ENCODE measurements around the gene PTPRM. TPM values are rescaled to one million over a fixed set of nuclear protein-coding genes. Genes with fewer than 3 reads are reported as not detected.

Gene PTPRM
- total and polyA plus RNA-seq, 2 of the 4 experiments (the other 2 are of a cell fraction), result 28.3 to 51.2 TPM

DNA sequence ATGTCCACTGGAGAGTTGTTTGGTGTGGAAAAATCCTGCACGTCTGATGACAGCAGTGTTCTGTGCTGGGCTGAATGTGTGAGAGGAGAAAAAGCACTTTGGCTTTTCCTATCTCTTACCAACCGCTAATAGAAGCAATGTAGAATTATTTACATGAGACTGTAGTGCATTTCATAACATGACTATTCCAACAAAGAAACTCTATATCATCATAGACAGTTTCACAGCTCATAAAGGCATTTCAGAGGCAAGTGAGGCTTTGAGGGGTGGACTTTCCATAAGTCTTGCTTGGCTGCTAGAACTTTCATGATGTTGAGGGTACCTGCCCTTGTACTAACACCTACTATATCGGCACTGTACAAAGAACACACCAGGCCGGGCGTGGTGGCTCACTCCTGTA, 697.0 kb downstream of the PTPRM start:
- H3K9ac ChIP-seq (ENCODE audit: low read depth, low read length), result no peak overlapping the region
- ATAC-seq (ENCODE audit: low read depth) (no peak), DNase-seq (no peak)
- no peaks in the 10 kb centered on the region for H3K27me3 ChIP-seq (ENCODE audit: control insufficient read depth, insufficient read depth, low read length)
- no peak overlapping the region for H3K23ac ChIP-seq (ENCODE audit: low read depth, low read length)
- H3K4me2 ChIP-seq (ENCODE audit: low read depth, low read length), result no peak overlapping the region
- H3K14ac ChIP-seq (replicated peaks; ENCODE audit: low read depth, low read length), result no peak overlapping the region
- intact Hi-C loops (cut with micrococcal nuclease), result no loop called here
- no peak overlapping the region for H4K91ac ChIP-seq (ENCODE audit: insufficient read depth, low read depth, low read length)
- no peak overlapping the region for H2BK5ac ChIP-seq (ENCODE audit: low read depth, low read length, poor library complexity, severe bottlenecking)
- no peak overlapping the region for H3K4me3 ChIP-seq (ENCODE audit: insufficient read depth, low read depth, low read length)
- H3K36me3 ChIP-seq (ENCODE audit: control insufficient read depth, insufficient read depth, low read length), result peaks cover 1% of the 10 kb centered on the region; the same call in 1 of the 2 replicates
- no peak overlapping the region for H2BK120ac ChIP-seq (ENCODE audit: low read depth, low read length)
- H2BK15ac ChIP-seq (ENCODE audit: low read depth, low read length), result no peak overlapping the region
- H3K56ac ChIP-seq (ENCODE audit: extremely low read depth, insufficient read depth, low read length), result no peak overlapping the region
- H3K9me1 ChIP-seq (ENCODE audit: insufficient read depth, low read length), result no peaks in the 10 kb centered on the region; the same call in 1 of the 2 replicates
- CTCF ChIA-PET, result no interaction called here
- BruUV-seq (replicated peaks), result no TSS peak
- no peak overlapping the region for H2AK5ac ChIP-seq (ENCODE audit: low read depth, low read length)
- H2AFZ ChIP-seq (replicated peaks; ENCODE audit: low read length, poor library complexity), result no peak overlapping the region
- H3K18ac ChIP-seq (ENCODE audit: low read depth, low read length), result no peak overlapping the region
- 60% methylated on average over 1 of the region's 5 CpGs; no CpG with 5 or more reads in 1 of the 2 experiments for WGBS, 2 experiments (ENCODE audit: extremely low coverage in 2 of 2, insufficient read length in 1 of 2)
- POLR2A ChIA-PET (ENCODE audit: unreplicated experiment), result no interaction called here
- no peak overlapping the region for H3K27ac ChIP-seq (ENCODE audit: insufficient read depth, low read length)
- no peak overlapping the region for H4K5ac ChIP-seq (ENCODE audit: low read depth, low read length)
- TF ChIP-seq MXI1 (IDR thresholded peaks at IDR 0.05; ENCODE audit: borderline replicate concordance, low read depth, low read length) (no peak), SMC3 (IDR thresholded peaks at IDR 0.05; ENCODE audit: low read depth, low read length) (no peak), RAD21 (IDR thresholded peaks at IDR 0.05; ENCODE audit: low read length) (no peak), RCOR1 (IDR thresholded peaks at IDR 0.05; ENCODE audit: insufficient replicate concordance, low read length) (no peak), MAFK (IDR thresholded peaks at IDR 0.05; ENCODE audit: low read depth, low read length) (no peak), MAZ (IDR thresholded peaks at IDR 0.05; ENCODE audit: borderline replicate concordance, low read depth, low read length) (no peak), POLR2A (IDR thresholded peaks at IDR 0.05; ENCODE audit: low read depth, low read length) (no peak), RFX5 (IDR thresholded peaks at IDR 0.05; ENCODE audit: low read depth, low read length) (no peak), NFE2L2 (IDR thresholded peaks at IDR 0.05; ENCODE audit: low read depth, low read length) (no peak), CEBPB (IDR thresholded peaks at IDR 0.05; ENCODE audit: low read depth, low read length) (no peak), BHLHE40 (IDR thresholded peaks at IDR 0.05; ENCODE audit: low read depth, low read length) (no peak), FOS (IDR thresholded peaks at IDR 0.05; ENCODE audit: low read depth, low read length) (no peak), CHD1 (IDR thresholded peaks at IDR 0.05; ENCODE audit: low read depth, low read length) (no peak)
- TF ChIP-seq, protein P1, sequence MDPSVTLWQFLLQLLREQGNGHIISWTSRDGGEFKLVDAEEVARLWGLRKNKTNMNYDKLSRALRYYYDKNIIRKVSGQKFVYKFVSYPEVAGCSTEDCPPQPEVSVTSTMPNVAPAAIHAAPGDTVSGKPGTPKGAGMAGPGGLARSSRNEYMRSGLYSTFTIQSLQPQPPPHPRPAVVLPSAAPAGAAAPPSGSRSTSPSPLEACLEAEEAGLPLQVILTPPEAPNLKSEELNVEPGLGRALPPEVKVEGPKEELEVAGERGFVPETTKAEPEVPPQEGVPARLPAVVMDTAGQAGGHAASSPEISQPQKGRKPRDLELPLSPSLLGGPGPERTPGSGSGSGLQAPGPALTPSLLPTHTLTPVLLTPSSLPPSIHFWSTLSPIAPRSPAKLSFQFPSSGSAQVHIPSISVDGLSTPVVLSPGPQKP (IDR thresholded peaks at IDR 0.05; ENCODE audit: borderline replicate concordance, low read depth, low read length), result no peak
- TF ChIP-seq, protein P2, sequence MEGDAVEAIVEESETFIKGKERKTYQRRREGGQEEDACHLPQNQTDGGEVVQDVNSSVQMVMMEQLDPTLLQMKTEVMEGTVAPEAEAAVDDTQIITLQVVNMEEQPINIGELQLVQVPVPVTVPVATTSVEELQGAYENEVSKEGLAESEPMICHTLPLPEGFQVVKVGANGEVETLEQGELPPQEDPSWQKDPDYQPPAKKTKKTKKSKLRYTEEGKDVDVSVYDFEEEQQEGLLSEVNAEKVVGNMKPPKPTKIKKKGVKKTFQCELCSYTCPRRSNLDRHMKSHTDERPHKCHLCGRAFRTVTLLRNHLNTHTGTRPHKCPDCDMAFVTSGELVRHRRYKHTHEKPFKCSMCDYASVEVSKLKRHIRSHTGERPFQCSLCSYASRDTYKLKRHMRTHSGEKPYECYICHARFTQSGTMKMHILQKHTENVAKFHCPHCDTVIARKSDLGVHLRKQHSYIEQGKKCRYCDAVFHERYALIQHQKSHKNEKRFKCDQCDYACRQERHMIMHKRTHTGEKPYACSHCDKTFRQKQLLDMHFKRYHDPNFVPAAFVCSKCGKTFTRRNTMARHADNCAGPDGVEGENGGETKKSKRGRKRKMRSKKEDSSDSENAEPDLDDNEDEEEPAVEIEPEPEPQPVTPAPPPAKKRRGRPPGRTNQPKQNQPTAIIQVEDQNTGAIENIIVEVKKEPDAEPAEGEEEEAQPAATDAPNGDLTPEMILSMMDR (conservative IDR thresholded peaks at IDR 0.05; ENCODE audit: low read depth, low read length), result no peak
- TF ChIP-seq, protein P3, sequence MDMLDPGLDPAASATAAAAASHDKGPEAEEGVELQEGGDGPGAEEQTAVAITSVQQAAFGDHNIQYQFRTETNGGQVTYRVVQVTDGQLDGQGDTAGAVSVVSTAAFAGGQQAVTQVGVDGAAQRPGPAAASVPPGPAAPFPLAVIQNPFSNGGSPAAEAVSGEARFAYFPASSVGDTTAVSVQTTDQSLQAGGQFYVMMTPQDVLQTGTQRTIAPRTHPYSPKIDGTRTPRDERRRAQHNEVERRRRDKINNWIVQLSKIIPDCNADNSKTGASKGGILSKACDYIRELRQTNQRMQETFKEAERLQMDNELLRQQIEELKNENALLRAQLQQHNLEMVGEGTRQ (IDR thresholded peaks at IDR 0.05; ENCODE audit: low read depth, low read length), result no peak
- H4K8ac ChIP-seq (ENCODE audit: low read depth in 2 of 2, low read length in 2 of 2), result no peak overlapping the region
- H3K79me1 ChIP-seq (ENCODE audit: low read depth in 1 of 2, low read length in 2 of 2), result no peaks in the 10 kb centered on the region
- no peak overlapping the region for H2BK20ac ChIP-seq (ENCODE audit: low read depth, low read length)
- in situ Hi-C loops (cut with MboI; ENCODE audit: low sequenced_read_pairs), result no loop called here
- peaks cover 4% of the 10 kb centered on the region for H3K4me1 ChIP-seq (ENCODE audit: control insufficient read depth, insufficient read depth, low read length)
- no peaks in the 10 kb centered on the region for H3K9me3 ChIP-seq (ENCODE audit: control insufficient read depth, insufficient read depth, low read length)
- H4K20me1 ChIP-seq (ENCODE audit: insufficient read depth, low read length), result no peaks in the 10 kb centered on the region
- no peak overlapping the region for H3K4ac ChIP-seq (ENCODE audit: low read depth, low read length)
- H2AK9ac ChIP-seq (replicated peaks; ENCODE audit: low read depth, low read length, poor library complexity), result no peak overlapping the region
- dilution Hi-C loops (cut with HindIII; ENCODE audit: low sequenced_read_pairs, unreplicated experiment), result no loop called here
